Measurements from ENCODE around the gene LAMP2. TPM values are rescaled to one million over a fixed set of nuclear protein-coding genes. Genes with fewer than 3 reads are reported as not detected.

Gene LAMP2
- total RNA-seq, 2 experiments from 2014 or later: 36.7 to 39.8 TPM

- POLR2A ChIA-PET: no interaction called here
- CTCF ChIA-PET: interaction anchor here (0.7 kb wide), 1 partner anchor 12 kb away, joined by 3 read pairs; no protein-coding TSS in a partner anchor
Measured at GRCh38 chrX:120462370-120462769, 6.7 kb downstream of the LAMP2 start.

GRCh38 chrX:120459309-120459708 lies 9.8 kb downstream of the LAMP2 start:
- CTCF ChIA-PET: no interaction called here

GRCh38 chrX:120457766-120458180 lies 11.3 kb downstream of the LAMP2 start:
- ChIA-PET POLR2A (no interaction called here), CTCF (no interaction called here)

More at GRCh38 chrX:120459309-120459708, 9.8 kb downstream of the LAMP2 start:
- POLR2A ChIA-PET: no interaction called here

GRCh38 chrX:120456973-120457372 lies 12.1 kb downstream of the LAMP2 start:
- POLR2A ChIA-PET: no interaction called here
- CTCF ChIA-PET: no interaction called here

GRCh38 chrX:120453985-120454384 lies 15.1 kb downstream of the LAMP2 start:
- ChIA-PET POLR2A (no interaction called here), CTCF (no interaction called here)

- ChIA-PET POLR2A (no interaction called here), CTCF (no interaction called here)
Measured at GRCh38 chrX:120452131-120452530, 17.0 kb downstream of the LAMP2 start.

GRCh38 chrX:120450163-120450562 lies 18.9 kb downstream of the LAMP2 start:
- CTCF ChIA-PET: interaction anchor here (1.0 kb wide), 1 partner anchor 12 kb away, joined by 3 read pairs; no protein-coding TSS in a partner anchor
- POLR2A ChIA-PET: no interaction called here

- ChIA-PET POLR2A (no interaction called here), CTCF (no interaction called here)
Measured at GRCh38 chrX:120446498-120446897, 22.6 kb downstream of the LAMP2 start.

- ChIA-PET POLR2A (no interaction called here), CTCF (no interaction called here)
Measured at GRCh38 chrX:120439921-120440320, 29.2 kb downstream of the LAMP2 start.

GRCh38 chrX:120429776-120430540 lies 39.1 kb downstream of the LAMP2 start:
- ChIA-PET POLR2A (no interaction called here), CTCF (no interaction called here)

GRCh38 chrX:120428309-120428708 lies 40.8 kb downstream of the LAMP2 start:
- CTCF ChIA-PET: no interaction called here
- POLR2A ChIA-PET: no interaction called here

GRCh38 chrX:120426599-120426998 lies 42.5 kb downstream of the LAMP2 start:
- ChIA-PET CTCF (no interaction called here), POLR2A (no interaction called here)

- POLR2A ChIA-PET: no interaction called here
- CTCF ChIA-PET: no interaction called here
Measured at GRCh38 chrX:120419463-120419862, 49.6 kb downstream of the LAMP2 start.

- ChIA-PET CTCF (no interaction called here), POLR2A (no interaction called here)
Measured at GRCh38 chrX:120408168-120408567, 60.9 kb downstream of the LAMP2 start.

GRCh38 chrX:120406638-120407037 lies 62.5 kb downstream of the LAMP2 start:
- ChIA-PET POLR2A (no interaction called here), CTCF (no interaction called here)

- POLR2A ChIA-PET: no interaction called here
- CTCF ChIA-PET: no interaction called here
Measured at GRCh38 chrX:120402369-120402768, 66.7 kb downstream of the LAMP2 start.

GRCh38 chrX:120401301-120401700 lies 67.8 kb downstream of the LAMP2 start:
- CTCF ChIA-PET: no interaction called here
- POLR2A ChIA-PET: no interaction called here

GRCh38 chrX:120380699-120381098 lies 88.4 kb downstream of the LAMP2 start:
- POLR2A ChIA-PET: no interaction called here
- CTCF ChIA-PET: no interaction called here

GRCh38 chrX:120379937-120380681 lies 89.0 kb downstream of the LAMP2 start:
- ChIA-PET POLR2A (no interaction called here), CTCF (no interaction called here)

- ChIA-PET POLR2A (interaction anchor here (0.5 kb wide), 1 partner anchor 72 kb away, joined by 3 read pairs; no protein-coding TSS in a partner anchor), CTCF (no interaction called here)
Measured at GRCh38 chrX:120378570-120378969, 90.5 kb downstream of the LAMP2 start.
